Sigmoid colon (tissue), 4 donors: Measurements from ENCODE around the gene PLCL1.

Source experiments
- EP300 ChIP-seq, 4 donors: sonication (generic); formaldehyde crosslinking; IDR thresholded peaks; one replicate each; pipeline ENCODE4 v1.6.1; 2017; ENCODE audit warnings: antibody characterized with exemption in 4 of 4
- POLR2A ChIP-seq, 2 donors: fragments of 450-650 bp; IDR thresholded peaks; one replicate each; pipeline ENCODE4 v1.6.1; 2016; ENCODE audit warnings: antibody characterized with exemption in 2 of 2, mild to moderate bottlenecking in 2 of 2, moderate library complexity in 2 of 2
- POLR2AphosphoS5 ChIP-seq, 4 donors: sonication (generic); formaldehyde crosslinking; IDR thresholded peaks; one replicate each; pipeline ENCODE4 v1.6.1; 2017; ENCODE audit warnings: antibody characterized with exemption in 4 of 4
- TF ChIP-seq, protein P1 (sequence below), 4 experiments: fragments of 450-650 bp in 3 of 4; fragments of 200-600 bp in 1 of 4; IDR thresholded peaks; one replicate each; pipeline ENCODE4 v1.5.1; 2016 to 2019; ENCODE audit warnings: antibody characterized with exemption in 4 of 4, mild to moderate bottlenecking in 3 of 4, moderate library complexity in 2 of 4

DNA sequence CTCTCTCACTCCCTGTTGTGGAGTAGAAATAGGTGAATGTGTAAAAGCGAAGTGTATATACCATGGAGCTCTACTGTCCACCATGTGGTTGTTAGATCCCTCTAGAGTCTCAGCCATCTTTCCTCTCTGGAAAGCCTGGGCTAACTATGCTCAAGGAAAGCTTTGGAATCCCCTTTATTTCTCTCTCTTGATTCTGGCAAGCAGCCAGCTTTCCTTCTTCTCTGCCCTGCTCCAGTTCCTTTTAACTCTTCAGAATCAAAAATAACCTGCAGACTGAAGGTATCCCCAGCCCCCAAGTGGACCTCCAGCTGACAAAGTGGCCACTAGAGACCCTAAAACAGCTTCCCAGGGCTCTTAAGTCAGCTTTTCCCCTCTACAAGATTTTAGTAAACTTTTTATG lies 381.9 kb downstream of the PLCL1 start:
- no peak for TF ChIP-seq POLR2A (IDR thresholded peaks at IDR 0.05)
- TF ChIP-seq, protein P1, sequence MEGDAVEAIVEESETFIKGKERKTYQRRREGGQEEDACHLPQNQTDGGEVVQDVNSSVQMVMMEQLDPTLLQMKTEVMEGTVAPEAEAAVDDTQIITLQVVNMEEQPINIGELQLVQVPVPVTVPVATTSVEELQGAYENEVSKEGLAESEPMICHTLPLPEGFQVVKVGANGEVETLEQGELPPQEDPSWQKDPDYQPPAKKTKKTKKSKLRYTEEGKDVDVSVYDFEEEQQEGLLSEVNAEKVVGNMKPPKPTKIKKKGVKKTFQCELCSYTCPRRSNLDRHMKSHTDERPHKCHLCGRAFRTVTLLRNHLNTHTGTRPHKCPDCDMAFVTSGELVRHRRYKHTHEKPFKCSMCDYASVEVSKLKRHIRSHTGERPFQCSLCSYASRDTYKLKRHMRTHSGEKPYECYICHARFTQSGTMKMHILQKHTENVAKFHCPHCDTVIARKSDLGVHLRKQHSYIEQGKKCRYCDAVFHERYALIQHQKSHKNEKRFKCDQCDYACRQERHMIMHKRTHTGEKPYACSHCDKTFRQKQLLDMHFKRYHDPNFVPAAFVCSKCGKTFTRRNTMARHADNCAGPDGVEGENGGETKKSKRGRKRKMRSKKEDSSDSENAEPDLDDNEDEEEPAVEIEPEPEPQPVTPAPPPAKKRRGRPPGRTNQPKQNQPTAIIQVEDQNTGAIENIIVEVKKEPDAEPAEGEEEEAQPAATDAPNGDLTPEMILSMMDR (IDR thresholded peaks at IDR 0.05) = no peak
- no peak for TF ChIP-seq EP300 (IDR thresholded peaks at IDR 0.05)
- TF ChIP-seq POLR2AphosphoS5 (IDR thresholded peaks at IDR 0.05) = no peak
